Motor neuron (in vitro differentiated cells): ENCODE data around the gene REEP2. TPM values are rescaled to one million over a fixed set of nuclear protein-coding genes. Genes with fewer than 3 reads are reported as not detected.

Source experiments
- ATAC-seq, 8 experiments: fragments of 200-7000 bp; cut with Tn5 transposase; replicated peaks in 6 of 8; 2 replicates each; pipeline ENCODE4 v1.8.0; 2021; ENCODE audit warnings: mild to moderate bottlenecking in 8 of 8, moderate library complexity in 8 of 8
- H3K27ac ChIP-seq, 2 donors: fragments of 250-450 bp; sonication (Bioruptor Pico); 2 replicates each; pipeline ENCODE4 v1.9.0; 2021; ENCODE audit warnings: antibody characterized with exemption in 2 of 2, mild to moderate bottlenecking in 2 of 2, moderate library complexity in 1 of 2
- H3K4me1 ChIP-seq, 2 donors: fragments of 250-450 bp; sonication (Bioruptor Pico); replicated peaks in 1 of 2; 2 replicates each; pipeline ENCODE4 v1.6.1; 2021; ENCODE audit warnings: antibody characterized with exemption in 2 of 2, mild to moderate bottlenecking in 2 of 2, moderate library complexity in 1 of 2
- H3K4me3 ChIP-seq, 5 donors: fragments of 250-450 bp; sonication (Bioruptor Pico); 2 replicates each; pipeline ENCODE4 v1.9.0; 2021; ENCODE audit warnings: antibody characterized with exemption in 5 of 5, mild to moderate bottlenecking in 5 of 5, moderate library complexity in 4 of 5
- WGBS, 10 experiments: fragments of 450-650 bp; shearing (Covaris generic); methylation state at CpG; one replicate each; pipeline ENCODE4 v1.0.0; 2022; 5-methylcytosine and 5-hydroxymethylcytosine counted together
- in situ Hi-C, 9 experiments: fragments of 400-800 bp; cut with MboI; loops; one replicate each; pipeline ENCODE4 v1.15.0; 2021; ENCODE audit warnings: low sequenced_read_pairs in 9 of 9, low pct_unique_long_range_greater_than_20kb in 2 of 9; ENCODE audit not compliant: unreplicated experiment in 9 of 9
- total RNA-seq, 8 experiments: library from RNA; unstranded; fragments of 300-600 nt; gene quantifications; 2 replicates each; pipeline versions ENCODE4 v1.2.3 to v1.2.4, GENCODE V29; 2022

REEP2 gene
- total RNA-seq, 8 experiments from 2014 or later: 1.2 to 116 (median 61.3) TPM

DNA sequence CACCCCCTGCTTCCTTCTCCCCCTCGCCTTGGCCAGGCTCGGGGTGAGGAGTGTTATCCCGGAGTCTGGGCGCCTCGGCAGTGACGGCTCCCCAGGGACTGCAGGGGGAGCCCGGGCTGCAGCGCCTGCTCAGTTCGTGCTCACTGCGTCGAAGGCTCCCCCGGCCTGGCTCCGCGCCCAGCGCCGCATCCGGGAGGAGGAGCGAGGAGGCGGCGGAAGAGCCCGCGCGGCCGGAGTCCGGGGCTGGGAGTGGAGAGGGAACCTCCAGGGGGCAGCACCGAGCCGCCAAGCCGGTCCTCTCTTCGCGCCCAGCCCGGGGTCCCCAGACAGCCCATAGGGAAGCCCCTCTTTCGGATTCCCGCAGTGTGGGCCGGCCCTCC lies 25.1 kb downstream of the REEP2 start:
- peak; percentile 5 to 63 (median 54) for ATAC-seq
- H3K4me3 ChIP-seq: peak overlapping the region; percentile 92 to 99 (median 98)
- in situ Hi-C loops: no loop called here
- peaks cover 4 to 17% of the 10 kb centered on the region in 2 donors for H3K4me1 ChIP-seq
- 0% methylated on average over 3 to 8 of the region's 34 CpGs; no CpG with 5 or more reads in 8 of the 10 experiments for WGBS, 10 experiments
- peak overlapping the region; percentile 95 to 96 for H3K27ac ChIP-seq

- ATAC-seq: peak; percentile 23 to 75 (median 71)
- WGBS, 10 experiments: 0% methylated on average over 3 to 9 of the region's 64 CpGs; no CpG with 5 or more reads in 7 of the 10 experiments
- H3K27ac ChIP-seq: peak overlapping the region; percentile 95 to 96
- peaks cover 4 to 17% of the 10 kb centered on the region in 2 donors for H3K4me1 ChIP-seq
- H3K4me3 ChIP-seq: peak overlapping the region; percentile 92 to 99 (median 98)
- in situ Hi-C loops: no loop called here
These were observed 25.8 kb downstream of the REEP2 start for GRCh38 chr5:138464388-138465260.

GRCh38 chr5:138465261-138466124 lies 26.6 kb downstream of the REEP2 start, which contains the start of gene EGR1:
Gene EGR1 (plus strand): TSS chr5:138465479. CDS start chr5:138465762, 283 bp downstream.
- peak within 1 kb of the TSS; percentile 95 to 96 for H3K27ac ChIP-seq
- in situ Hi-C loops: no loop called here
- peak within 1 kb of the TSS; percentile 92 to 99 (median 98) for H3K4me3 ChIP-seq
- ATAC-seq: peak; percentile 16 to 72 (median 66)
- H3K4me1 ChIP-seq: peaks cover 4 to 17% of the 10 kb centered on the region in 2 donors
- WGBS, 10 experiments: no CpG with 5 or more reads among the region's 85 CpGs

GRCh38 chr5:138466125-138466899 lies 27.5 kb downstream of the REEP2 start:
- Histone ChIP-seq H3K4me3 (peak overlapping the region; percentile 92 to 99 (median 98)), H3K27ac (no peak overlapping the region), H3K4me1 (peaks cover 4 to 17% of the 10 kb centered on the region in 2 donors)
- ATAC-seq: no peak
- in situ Hi-C loops: no loop called here
- WGBS, 10 experiments: 5 to 100% (median 18%) methylated on average over 1 to 11 of the region's 39 CpGs; no CpG with 5 or more reads in 5 of the 10 experiments

DNA sequence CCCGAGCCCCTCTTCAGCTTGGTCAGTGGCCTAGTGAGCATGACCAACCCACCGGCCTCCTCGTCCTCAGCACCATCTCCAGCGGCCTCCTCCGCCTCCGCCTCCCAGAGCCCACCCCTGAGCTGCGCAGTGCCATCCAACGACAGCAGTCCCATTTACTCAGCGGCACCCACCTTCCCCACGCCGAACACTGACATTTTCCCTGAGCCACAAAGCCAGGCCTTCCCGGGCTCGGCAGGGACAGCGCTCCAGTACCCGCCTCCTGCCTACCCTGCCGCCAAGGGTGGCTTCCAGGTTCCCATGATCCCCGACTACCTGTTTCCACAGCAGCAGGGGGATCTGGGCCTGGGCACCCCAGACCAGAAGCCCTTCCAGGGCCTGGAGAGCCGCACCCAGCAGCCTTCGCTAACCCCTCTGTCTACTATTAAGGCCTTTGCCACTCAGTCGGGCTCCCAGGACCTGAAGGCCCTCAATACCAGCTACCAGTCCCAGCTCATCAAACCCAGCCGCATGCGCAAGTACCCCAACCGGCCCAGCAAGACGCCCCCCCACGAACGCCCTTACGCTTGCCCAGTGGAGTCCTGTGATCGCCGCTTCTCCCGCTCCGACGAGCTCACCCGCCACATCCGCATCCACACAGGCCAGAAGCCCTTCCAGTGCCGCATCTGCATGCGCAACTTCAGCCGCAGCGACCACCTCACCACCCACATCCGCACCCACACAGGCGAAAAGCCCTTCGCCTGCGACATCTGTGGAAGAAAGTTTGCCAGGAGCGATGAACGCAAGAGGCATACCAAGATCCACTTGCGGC lies 28.2 kb downstream of the REEP2 start:
- Histone ChIP-seq H3K4me3 (peak overlapping the region in 4 of 5 donors; percentile 92 to 99 (median 96)), H3K4me1 (peaks cover 4 to 17% of the 10 kb centered on the region in 2 donors), H3K27ac (no peak overlapping the region)
- in situ Hi-C loops: no loop called here
- ATAC-seq: no peak
- 75 to 100% (median 95%) methylated on average over 2 to 16 of the region's 45 CpGs; no CpG with 5 or more reads in 2 of the 10 experiments for WGBS, 10 experiments

- H3K27ac ChIP-seq: no peak overlapping the region
- H3K4me1 ChIP-seq: peaks cover 4 to 17% of the 10 kb centered on the region in 2 donors
- WGBS, 10 experiments: 66 to 100% (median 94%) methylated on average over 1 to 6 of the region's 14 CpGs; no CpG with 5 or more reads in 3 of the 10 experiments
- no peak for ATAC-seq
- in situ Hi-C loops: no loop called here
- H3K4me3 ChIP-seq: peak overlapping the region in 1 of 5 donors; percentile 98
These were observed 28.9 kb downstream of the REEP2 start for GRCh38 chr5:138467711-138468132.

DNA sequence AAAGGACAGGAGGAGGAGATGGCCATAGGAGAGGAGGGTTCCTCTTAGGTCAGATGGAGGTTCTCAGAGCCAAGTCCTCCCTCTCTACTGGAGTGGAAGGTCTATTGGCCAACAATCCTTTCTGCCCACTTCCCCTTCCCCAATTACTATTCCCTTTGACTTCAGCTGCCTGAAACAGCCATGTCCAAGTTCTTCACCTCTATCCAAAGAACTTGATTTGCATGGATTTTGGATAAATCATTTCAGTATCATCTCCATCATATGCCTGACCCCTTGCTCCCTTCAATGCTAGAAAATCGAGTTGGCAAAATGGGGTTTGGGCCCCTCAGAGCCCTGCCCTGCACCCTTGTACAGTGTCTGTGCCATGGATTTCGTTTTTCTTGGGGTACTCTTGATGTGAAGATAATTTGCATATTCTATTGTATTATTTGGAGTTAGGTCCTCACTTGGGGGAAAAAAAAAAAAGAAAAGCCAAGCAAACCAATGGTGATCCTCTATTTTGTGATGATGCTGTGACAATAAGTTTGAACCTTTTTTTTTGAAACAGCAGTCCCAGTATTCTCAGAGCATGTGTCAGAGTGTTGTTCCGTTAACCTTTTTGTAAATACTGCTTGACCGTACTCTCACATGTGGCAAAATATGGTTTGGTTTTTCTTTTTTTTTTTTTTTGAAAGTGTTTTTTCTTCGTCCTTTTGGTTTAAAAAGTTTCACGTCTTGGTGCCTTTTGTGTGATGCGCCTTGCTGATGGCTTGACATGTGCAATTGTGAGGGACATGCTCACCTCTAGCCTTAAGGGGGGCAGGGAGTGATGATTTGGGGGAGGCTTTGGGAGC lies 29.5 kb downstream of the REEP2 start:
- Histone ChIP-seq H3K4me1 (peaks cover 3 to 14% of the 10 kb centered on the region in 2 donors), H3K4me3 (peak overlapping the region in 1 of 5 donors; percentile 98), H3K27ac (no peak overlapping the region)
- no peak for ATAC-seq
- WGBS, 10 experiments: 78 to 95% (median 89%) methylated on average over 2 to 7 of the region's 7 CpGs
- in situ Hi-C loops: no loop called here

- no peak for ATAC-seq
- WGBS, 10 experiments: 65 to 100% (median 92%) methylated on average over 2 to 6 of the region's 8 CpGs; no CpG with 5 or more reads in 1 of the 10 experiments
- no peak overlapping the region for H3K27ac ChIP-seq
- no peak overlapping the region for H3K4me3 ChIP-seq
- peaks cover 0 to 12% of the 10 kb centered on the region in 2 donors for H3K4me1 ChIP-seq
- in situ Hi-C loops: no loop called here
These were observed 30.2 kb downstream of the REEP2 start for GRCh38 chr5:138468966-138469539.

DNA sequence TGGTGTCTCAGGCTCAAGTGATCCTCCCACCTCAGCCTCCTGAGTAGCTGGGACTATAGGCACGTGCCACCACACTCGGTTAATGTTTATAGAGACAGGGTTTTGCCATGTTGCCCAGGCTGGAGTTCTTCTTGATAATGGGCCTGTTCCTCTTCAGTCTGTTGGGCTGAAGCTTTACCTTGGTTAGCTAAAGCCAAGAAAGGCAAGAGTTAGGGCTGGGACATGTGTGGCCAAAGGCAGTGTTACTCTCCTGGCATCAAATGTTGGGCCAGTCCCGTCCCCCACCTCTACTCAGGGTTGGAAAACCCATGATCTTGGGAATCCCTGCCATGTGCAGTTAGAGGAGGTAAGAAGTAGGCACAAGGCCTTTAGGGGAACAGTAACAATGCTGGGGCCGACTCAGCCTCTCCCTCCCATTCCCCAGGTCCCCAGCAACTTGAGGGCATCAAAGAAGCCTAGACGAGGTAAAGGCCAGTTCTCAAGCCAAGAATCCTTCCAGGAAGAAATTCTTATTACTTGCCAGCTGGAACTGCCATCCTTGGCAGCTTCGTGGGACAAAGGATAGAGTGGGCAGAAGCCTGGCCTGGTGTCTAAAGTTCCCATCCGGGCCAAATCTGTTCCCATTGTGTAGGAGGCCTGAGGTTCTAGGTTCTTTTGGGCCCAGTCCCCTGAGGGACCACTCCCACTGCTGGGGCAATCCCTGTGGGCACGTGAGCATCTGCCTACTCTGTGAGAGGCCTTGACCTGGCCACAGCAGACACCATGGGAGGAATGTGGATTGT lies 30.9 kb downstream of the REEP2 start:
- ATAC-seq: peak in 3 of 8 experiments; percentile 3 to 17 (median 3)

GRCh38 chr5:138470322-138471051 lies 31.6 kb downstream of the REEP2 start:
- ATAC-seq: peak in 3 of 8 experiments; percentile 1 to 10 (median 2)
- in situ Hi-C loops: no loop called here
- Histone ChIP-seq H3K4me3 (no peak overlapping the region), H3K4me1 (peaks cover 0 to 12% of the 10 kb centered on the region in 2 donors), H3K27ac (no peak overlapping the region)
- 17 to 100% (median 87%) methylated on average over 1 to 3 of the region's 3 CpGs; no CpG with 5 or more reads in 4 of the 10 experiments for WGBS, 10 experiments

More for the DNA sequence above, 30.9 kb downstream of the REEP2 start:
- H3K4me3 ChIP-seq: no peak overlapping the region
- in situ Hi-C loops: no loop called here
- H3K4me1 ChIP-seq: peaks cover 0 to 12% of the 10 kb centered on the region in 2 donors
- WGBS, 10 experiments: 31 to 100% (median 82%) methylated on average over 1 to 3 of the region's 8 CpGs; no CpG with 5 or more reads in 2 of the 10 experiments
- H3K27ac ChIP-seq: no peak overlapping the region
